Neural crest cell (in vitro differentiated cells): Measurements from ENCODE around the gene SERP1. TPM values are rescaled to one million over a fixed set of nuclear protein-coding genes. Genes with fewer than 3 reads are reported as not detected.

Experiments used
- DNase-seq: peaks from one replicate; pipeline ENCODE4 v3.0.0; 2021; ENCODE audit warnings: low read depth, mixed read lengths, low spot score
- H3K27ac Mint-ChIP-seq: one replicate; pipeline ENCODE4 v1.8.0; 2021; ENCODE audit warnings: mild to moderate bottlenecking, mixed read lengths; ENCODE audit not compliant: unreplicated experiment
- H3K27me3 Mint-ChIP-seq: 2 replicates; pipeline ENCODE4 v1.8.0; 2021; ENCODE audit warnings: low read depth, mild to moderate bottlenecking, mixed read lengths
- H3K36me3 Mint-ChIP-seq: 2 replicates; pipeline ENCODE4 v1.8.0; 2021; ENCODE audit warnings: low read depth, mild to moderate bottlenecking, mixed read lengths
- H3K4me1 Mint-ChIP-seq: 2 replicates; pipeline ENCODE4 v1.8.0; 2021; ENCODE audit warnings: mixed read lengths
- H3K4me3 Mint-ChIP-seq: one replicate; pipeline ENCODE4 v1.8.0; 2021; ENCODE audit warnings: mild to moderate bottlenecking, mixed read lengths
- H3K9me3 Mint-ChIP-seq: 2 replicates; pipeline ENCODE4 v1.8.0; 2021; ENCODE audit warnings: mixed read lengths
- CTCF ChIP-seq: fragments of 200-600 bp; sonication (generic); conservative IDR thresholded peaks from 2 replicates; pipeline ENCODE4 v1.5.0; 2021; ENCODE audit warnings: antibody characterized with exemption, mild to moderate bottlenecking
- total RNA-seq: library from RNA; stranded (reverse); gene quantifications from 2 replicates; pipeline ENCODE4 v1.2.1, GENCODE V29; 2021

Gene SERP1
- total RNA-seq, 1 donor from 2014 or later: 81.6 TPM

- Mint-ChIP-seq H3K4me1 (peaks cover 32% of the 10 kb centered on the region), H3K36me3 (no peaks in the 10 kb centered on the region), H3K4me3 (peak overlapping the region; percentile 93), H3K27me3 (no peaks in the 10 kb centered on the region), H3K27ac (no peak overlapping the region), H3K9me3 (no peaks in the 10 kb centered on the region)
- no peak for DNase-seq
- no peak for TF ChIP-seq CTCF
These were observed 2.3 kb downstream of the SERP1 start for GRCh38 chr3:150544041-150544440.

DNA sequence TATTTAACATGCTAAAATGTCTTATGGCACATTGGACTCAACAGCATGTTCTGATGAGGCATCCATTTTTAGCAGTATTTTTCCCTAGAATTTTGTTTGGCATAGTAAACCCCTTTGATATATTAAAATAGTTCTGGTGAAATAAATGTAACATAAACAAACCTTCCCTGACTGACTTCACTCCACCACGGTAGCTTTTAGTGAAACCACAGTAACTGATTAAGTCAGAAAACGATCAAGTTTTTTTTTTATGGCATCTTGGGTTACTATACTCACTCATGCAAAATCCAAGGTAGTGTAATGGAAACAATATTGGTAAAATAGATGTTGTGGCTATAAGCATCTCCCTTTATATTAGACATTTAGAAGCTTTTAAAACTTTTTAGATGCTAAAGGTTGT, 2.8 kb downstream of the SERP1 start:
- Mint-ChIP-seq H3K27ac (no peak overlapping the region), H3K4me3 (no peak overlapping the region), H3K4me1 (peaks cover 29% of the 10 kb centered on the region), H3K27me3 (no peaks in the 10 kb centered on the region), H3K9me3 (no peaks in the 10 kb centered on the region), H3K36me3 (no peaks in the 10 kb centered on the region)
- TF ChIP-seq CTCF: no peak
- DNase-seq: no peak

GRCh38 chr3:150543128-150543527, 3.2 kb downstream of the SERP1 start:
- Mint-ChIP-seq H3K27ac (no peak overlapping the region), H3K4me3 (peak overlapping the region; percentile 39), H3K36me3 (no peaks in the 10 kb centered on the region), H3K9me3 (no peaks in the 10 kb centered on the region), H3K4me1 (peaks cover 25% of the 10 kb centered on the region), H3K27me3 (no peaks in the 10 kb centered on the region)
- no peak for TF ChIP-seq CTCF
- DNase-seq: no peak

- DNase-seq: no peak
- H3K27ac Mint-ChIP-seq: no peak overlapping the region
- TF ChIP-seq CTCF: no peak
- H3K4me1 Mint-ChIP-seq: peaks cover 14% of the 10 kb centered on the region
- no peak overlapping the region for H3K4me3 Mint-ChIP-seq
- H3K36me3 Mint-ChIP-seq: no peaks in the 10 kb centered on the region
- no peaks in the 10 kb centered on the region for H3K27me3 Mint-ChIP-seq
- H3K9me3 Mint-ChIP-seq: no peaks in the 10 kb centered on the region
These were observed 5.3 kb downstream of the SERP1 start for GRCh38 chr3:150540991-150541390.

GRCh38 chr3:150540297-150540696, 6.0 kb downstream of the SERP1 start:
- Mint-ChIP-seq H3K9me3 (no peaks in the 10 kb centered on the region), H3K27ac (no peak overlapping the region), H3K36me3 (no peaks in the 10 kb centered on the region), H3K27me3 (no peaks in the 10 kb centered on the region), H3K4me3 (no peak overlapping the region), H3K4me1 (peaks cover 11% of the 10 kb centered on the region)
- TF ChIP-seq CTCF: no peak
- DNase-seq: no peak
